ENCODE data around the gene NETO1.

The NETO1 gene

GRCh38 chr18:72727038-72727655 is 140.6 kb downstream of the NETO1 start:
- DNase-seq (ENCODE audit: low read depth) = no peak

GRCh38 chr18:72726201-72726600 is 141.6 kb downstream of the NETO1 start:
- DNase-seq (ENCODE audit: low read depth) = no peak

- DNase-seq (ENCODE audit: low read depth) = no peak
These were observed 146.5 kb downstream of the NETO1 start for GRCh38 chr18:72721330-72721729.

- no peak for DNase-seq (ENCODE audit: low read depth)
These were observed 147.7 kb downstream of the NETO1 start for GRCh38 chr18:72720116-72720515.

- no peak for DNase-seq (ENCODE audit: low read depth)
These were observed 163.6 kb downstream of the NETO1 start for GRCh38 chr18:72704202-72704601.

- no peak for DNase-seq (ENCODE audit: low read depth)
These were observed 166.7 kb downstream of the NETO1 start for GRCh38 chr18:72700961-72701710.

- no peak for DNase-seq (ENCODE audit: low read depth)
These were observed 170.1 kb downstream of the NETO1 start for GRCh38 chr18:72697706-72698105.

- DNase-seq (ENCODE audit: low read depth) = no peak
These were observed 175.2 kb downstream of the NETO1 start for GRCh38 chr18:72692595-72692994.
